GM12878 (cell line): Measurements from ENCODE around the gene DAD1. TPM values are rescaled to one million over a fixed set of nuclear protein-coding genes. Genes with fewer than 3 reads are reported as not detected.

Experiments used
- ATAC-seq: fragments of 200-7000 bp; cut with Tn5 transposase; 3 replicates; pipeline ENCODE4 v1.9.1; 2020; ENCODE audit warnings: mild to moderate bottlenecking, moderate library complexity
- BruUV-seq: library from RNA; stranded (reverse); fragments of 400-500 nt; replicated peaks from 2 replicates; lab custom pipeline; 2021; lab: Mats Ljungman, UMichigan
- CTCF ChIA-PET: fragments of 300-600 bp; sonication (Branson Sonifier 250); formaldehyde crosslinking; extraction: SDS; loops from one replicate; lab custom pipeline; 2021; ENCODE audit warnings: inconsistent platforms; lab: Yijun Ruan, JAX
- POLR2A ChIA-PET: fragments of 350-600 bp; formaldehyde crosslinking; extraction: SDS; loops from one replicate; lab custom pipeline; 2021; ENCODE audit warnings: inconsistent platforms; lab: Charles Lee
- RAD21 ChIA-PET: fragments of 300-600 bp; sonication (Branson Sonifier 250); formaldehyde crosslinking; loops from one replicate; lab custom pipeline; 2023; ENCODE audit warnings: antibody characterized with exemption; ENCODE audit not compliant: unreplicated experiment; lab: Charles Lee
- SMC1A ChIA-PET: fragments of 300-600 bp; sonication (Branson Sonifier 250); formaldehyde crosslinking; loops from one replicate; lab custom pipeline; 2023; ENCODE audit not compliant: unreplicated experiment, uncharacterized antibody; lab: Charles Lee
- DNase-seq: peaks from one replicate; pipeline ENCODE4 v3.0.0-alpha.2; 2011; ENCODE audit warnings: low read depth, low spot score
- FAIRE-seq: peaks from 3 replicates; lab custom pipeline; 2011; peaks lifted over from hg19 to GRCh38; lab: Jason Lieb, UNC
- H2AFZ ChIP-seq: 2 replicates; pipeline ENCODE4 v1.6.0; 2011; ENCODE audit warnings: low read depth, low read length, control low read depth; ENCODE audit not compliant: control insufficient read depth
- H3K27ac ChIP-seq: 2 replicates; pipeline ENCODE4 v1.5.1; 2011; ENCODE audit warnings: control low read depth; ENCODE audit not compliant: control insufficient read depth, insufficient read depth
- H3K27me3 ChIP-seq, 2 experiments: replicated peaks in 1 of 2; 2 replicates each; pipeline versions ENCODE4 v1.6.0 to v1.6.1; 2011; ENCODE audit warnings: low read length in 1 of 2; ENCODE audit not compliant: control insufficient read depth in 2 of 2, insufficient read depth in 2 of 2
- H3K36me3 ChIP-seq, 2 experiments: 2 replicates each; pipeline ENCODE4 v1.5.1; 2011; ENCODE audit warnings: low read length in 1 of 2; ENCODE audit not compliant: control insufficient read depth in 2 of 2, insufficient read depth in 2 of 2
- H3K4me1 ChIP-seq: 2 replicates; pipeline ENCODE4 v1.6.1; 2011; ENCODE audit warnings: mild to moderate bottlenecking, low read length, moderate library complexity, mixed read lengths; ENCODE audit not compliant: control insufficient read depth, insufficient read depth
- H3K4me2 ChIP-seq: 2 replicates; pipeline ENCODE4 v1.6.0; 2011; ENCODE audit warnings: control low read depth; ENCODE audit not compliant: control insufficient read depth, insufficient read depth
- H3K4me3 ChIP-seq: fragments of 200-600 bp; sonication (generic); 2 replicates; pipeline ENCODE4 v1.5.1; 2016
- H3K79me2 ChIP-seq: 2 replicates; pipeline ENCODE4 v1.6.0; 2011; ENCODE audit warnings: low read length; ENCODE audit not compliant: control insufficient read depth, insufficient read depth
- H3K9ac ChIP-seq: 2 replicates; pipeline ENCODE4 v1.8.0; 2011; ENCODE audit warnings: low read length, control low read depth, mixed read lengths; ENCODE audit not compliant: control insufficient read depth, insufficient read depth
- H3K9me3 ChIP-seq: replicated peaks from 3 replicates; pipeline ENCODE4 v1.5.1; 2011; ENCODE audit warnings: mild to moderate bottlenecking, low read length; ENCODE audit not compliant: control insufficient read depth, insufficient read depth
- H4K20me1 ChIP-seq: 2 replicates; pipeline ENCODE4 v1.6.0; 2011; ENCODE audit not compliant: control insufficient read depth, insufficient read depth
- BRCA1 ChIP-seq: IDR thresholded peaks from 2 replicates; pipeline ENCODE4 v1.6.1; 2011; ENCODE audit warnings: low read depth, low read length, improper control_type of control experiment
- CHD1 ChIP-seq: IDR thresholded peaks from 2 replicates; pipeline ENCODE4 v1.6.1; 2012; ENCODE audit warnings: low read depth, low read length, improper control_type of control experiment
- CHD2 ChIP-seq: IDR thresholded peaks from 2 replicates; pipeline ENCODE4 v1.6.1; 2011; ENCODE audit warnings: low read depth, low read length, improper control_type of control experiment, borderline replicate concordance
- CREB1 ChIP-seq: IDR thresholded peaks from 2 replicates; pipeline ENCODE4 v1.6.1; 2012; ENCODE audit warnings: low read depth, mild to moderate bottlenecking, inconsistent platforms
- JUNB ChIP-seq: IDR thresholded peaks from 2 replicates; pipeline ENCODE4 v1.6.1; 2016; ENCODE audit warnings: antibody characterized with exemption, mild to moderate bottlenecking
- PAX8 ChIP-seq: fragments of 450-650 bp; IDR thresholded peaks from 2 replicates; pipeline ENCODE4 v1.6.1; 2017; ENCODE audit warnings: mild to moderate bottlenecking, moderate library complexity
- SMAD1 ChIP-seq: fragments of 450-650 bp; IDR thresholded peaks from 2 replicates; pipeline ENCODE4 v1.6.1; 2018; ENCODE audit warnings: mild to moderate bottlenecking, low read depth; ENCODE audit not compliant: partially characterized antibody
- SPI1 ChIP-seq: IDR thresholded peaks from 2 replicates; pipeline ENCODE4 v1.6.1; 2011; ENCODE audit warnings: low read depth, mild to moderate bottlenecking, low read length, moderate library complexity, borderline replicate concordance; ENCODE audit not compliant: insufficient read depth
- YY1 ChIP-seq: IDR thresholded peaks from 2 replicates; pipeline ENCODE4 v1.6.1; 2011; ENCODE audit warnings: low read depth, mild to moderate bottlenecking, low read length
- WGBS: methylation state at CpG from one replicate; pipeline ENCODE4 v1.1.6; 2016; ENCODE audit warnings: low lambda C conversion rate; ENCODE audit not compliant: insufficient replicate concordance, insufficient coverage; ENCODE audit errors: missing lambda C conversion rate; 5-methylcytosine and 5-hydroxymethylcytosine counted together
- in situ Hi-C: fragments of 300-500 bp; cut with MboI; formaldehyde crosslinking; loops from 9 replicates; pipeline ENCODE4 v1.14.3; 2018; ENCODE audit warnings: mixed read lengths
- intact Hi-C: fragments of 100-400 bp; cut with micrococcal nuclease; formaldehyde crosslinking; loops from one replicate; pipeline ENCODE4 v1.14.2; 2022; ENCODE audit not compliant: unreplicated experiment
- polyA plus RNA-seq, 11 experiments: library from polyadenylated mRNA; depleted of rRNA in 4 of 11; unstranded in 6 of 11; stranded (reverse) in 5 of 11; fragments of >200 nt; fragmentation: Nextera tagmentation in 4 of 11; fragmentation: Illumina TruSeq in 1 of 11; extraction: Ambion mirVana in 4 of 11; extraction: Trizol in 1 of 11; gene quantifications; 1 replicate in 1 of 11; 2 replicates in 10 of 11; pipeline versions ENCODE4 v1.2.1 to v1.2.3, GENCODE V29; 2011 to 2016; ENCODE audit warnings: inconsistent platforms in 2 of 11, missing spikeins in 2 of 11, low read depth in 1 of 11
- total RNA-seq, 4 experiments: library from RNA; depleted of rRNA in 3 of 4; stranded (reverse); fragments of >200 nt in 3 of 4; fragmentation: Illumina TruSeq in 1 of 4; extraction: Trizol in 1 of 4; gene quantifications; 2 replicates each; pipeline versions ENCODE4 v1.2.1 to v1.2.3, GENCODE V29; 2013 to 2021
- TF ChIP-seq, protein P1 (sequence below): fragments of 450-650 bp; IDR thresholded peaks from 2 replicates; pipeline ENCODE4 v1.6.1; 2017; ENCODE audit warnings: mild to moderate bottlenecking, moderate library complexity
- TF ChIP-seq, protein P2 (sequence below): IDR thresholded peaks from 2 replicates; pipeline ENCODE4 v1.6.1; 2012; ENCODE audit warnings: low read depth, low read length, improper control_type of control experiment

The DAD1 gene
- total and polyA plus RNA-seq, 10 of the 15 experiments (the other 5 are each of a cell fraction or from before 2014, with no cell fraction given): 161 to 920 (median 319) TPM

DNA sequence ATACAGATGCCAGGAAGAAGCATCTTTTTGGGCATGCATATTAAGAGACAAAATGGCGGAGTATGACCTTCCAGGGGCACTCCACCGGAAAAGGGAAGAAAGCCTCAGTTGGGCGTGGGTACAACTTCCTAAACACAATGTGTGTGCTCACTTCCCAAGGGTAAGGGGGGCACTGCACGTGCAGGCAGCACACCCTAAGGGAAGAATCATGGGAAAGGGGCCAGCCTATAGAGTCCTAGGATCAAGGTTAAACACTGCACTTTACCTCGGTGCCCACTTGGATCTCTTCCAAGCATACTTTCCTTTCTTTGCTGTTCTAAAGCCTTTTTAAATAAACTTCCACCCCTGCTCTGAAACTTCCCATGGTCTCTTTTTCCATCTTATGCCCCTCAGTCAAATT lies 40.3 kb upstream of the DAD1 start:
- TF ChIP-seq, protein P1, sequence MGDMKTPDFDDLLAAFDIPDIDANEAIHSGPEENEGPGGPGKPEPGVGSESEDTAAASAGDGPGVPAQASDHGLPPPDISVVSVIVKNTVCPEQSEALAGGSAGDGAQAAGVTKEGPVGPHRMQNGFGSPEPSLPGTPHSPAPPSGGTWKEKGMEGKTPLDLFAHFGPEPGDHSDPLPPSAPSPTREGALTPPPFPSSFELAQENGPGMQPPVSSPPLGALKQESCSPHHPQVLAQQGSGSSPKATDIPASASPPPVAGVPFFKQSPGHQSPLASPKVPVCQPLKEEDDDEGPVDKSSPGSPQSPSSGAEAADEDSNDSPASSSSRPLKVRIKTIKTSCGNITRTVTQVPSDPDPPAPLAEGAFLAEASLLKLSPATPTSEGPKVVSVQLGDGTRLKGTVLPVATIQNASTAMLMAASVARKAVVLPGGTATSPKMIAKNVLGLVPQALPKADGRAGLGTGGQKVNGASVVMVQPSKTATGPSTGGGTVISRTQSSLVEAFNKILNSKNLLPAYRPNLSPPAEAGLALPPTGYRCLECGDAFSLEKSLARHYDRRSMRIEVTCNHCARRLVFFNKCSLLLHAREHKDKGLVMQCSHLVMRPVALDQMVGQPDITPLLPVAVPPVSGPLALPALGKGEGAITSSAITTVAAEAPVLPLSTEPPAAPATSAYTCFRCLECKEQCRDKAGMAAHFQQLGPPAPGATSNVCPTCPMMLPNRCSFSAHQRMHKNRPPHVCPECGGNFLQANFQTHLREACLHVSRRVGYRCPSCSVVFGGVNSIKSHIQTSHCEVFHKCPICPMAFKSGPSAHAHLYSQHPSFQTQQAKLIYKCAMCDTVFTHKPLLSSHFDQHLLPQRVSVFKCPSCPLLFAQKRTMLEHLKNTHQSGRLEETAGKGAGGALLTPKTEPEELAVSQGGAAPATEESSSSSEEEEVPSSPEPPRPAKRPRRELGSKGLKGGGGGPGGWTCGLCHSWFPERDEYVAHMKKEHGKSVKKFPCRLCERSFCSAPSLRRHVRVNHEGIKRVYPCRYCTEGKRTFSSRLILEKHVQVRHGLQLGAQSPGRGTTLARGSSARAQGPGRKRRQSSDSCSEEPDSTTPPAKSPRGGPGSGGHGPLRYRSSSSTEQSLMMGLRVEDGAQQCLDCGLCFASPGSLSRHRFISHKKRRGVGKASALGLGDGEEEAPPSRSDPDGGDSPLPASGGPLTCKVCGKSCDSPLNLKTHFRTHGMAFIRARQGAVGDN: no peak
- TF ChIP-seq BRCA1 (no peak), SPI1 (no peak), CHD1 (no peak), CHD2 (no peak), PAX8 (no peak), YY1 (no peak), CREB1 (no peak), SMAD1 (no peak), JUNB (no peak)
- TF ChIP-seq, protein P2, sequence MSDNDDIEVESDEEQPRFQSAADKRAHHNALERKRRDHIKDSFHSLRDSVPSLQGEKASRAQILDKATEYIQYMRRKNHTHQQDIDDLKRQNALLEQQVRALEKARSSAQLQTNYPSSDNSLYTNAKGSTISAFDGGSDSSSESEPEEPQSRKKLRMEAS: no peak
- TF ChIP-seq, all 136 proteins: peak for 0
- Histone ChIP-seq H3K36me3 (no peaks in the 10 kb centered on the region), H3K27me3 (no peaks in the 10 kb centered on the region; a peak in 1 of 4 replicates), H3K27ac (no peak overlapping the region), H3K4me3 (no peak overlapping the region), H3K4me1 (no peaks in the 10 kb centered on the region), H3K4me2 (no peak overlapping the region), H3K9me3 (no peaks in the 10 kb centered on the region; the same call in 2 of the 3 replicates), H4K20me1 (no peaks in the 10 kb centered on the region), H3K9ac (no peak overlapping the region), H2AFZ (no peak overlapping the region), H3K79me2 (no peaks in the 10 kb centered on the region)
- CTCF ChIA-PET: interaction anchor here (1.2 kb wide), 1 partner anchor 30 kb away, joined by 3 read pairs; no protein-coding TSS in a partner anchor
- POLR2A ChIA-PET: no interaction called here
- in situ Hi-C loops: no loop called here
- BruUV-seq: no TSS peak
- intact Hi-C loops: no loop called here
- RAD21 ChIA-PET: no interaction called here
- WGBS: 60% methylated on average over 5 of the region's 5 CpGs
- ATAC-seq (no peak), DNase-seq (no peak), FAIRE-seq (no peak)
- SMC1A ChIA-PET: no interaction called here
